Astrocyte of the hippocampus (primary cell): ENCODE data around the gene ATP6V1E1.
A peak's percentile ranks its signal among the peaks of the same experiment; 100 is the strongest.
"Not testable (repeated sequence)": the region's sequence is repeated elsewhere in the genome, so short reads cannot be mapped to it uniquely, and the experiment has no call there.

ENCODE experiments used
- DNase-seq: peaks from one replicate; pipeline ENCODE4 v3.0.0; 2011; ENCODE audit warnings: low read depth, low spot score

Gene ATP6V1E1

GRCh38 chr22:17628406-17629172 lies at the start of gene ATP6V1E1:
ATP6V1E1 (minus strand) TSS chr22:17628749; CDS start chr22:17628635, 114 bp downstream.
- peak; percentile 98 for DNase-seq

- DNase-seq, result no peak
Measured at GRCh38 chr22:17675584-17675983, 47.0 kb upstream of the ATP6V1E1 start.

GRCh38 chr22:17674152-17674551 lies 45.6 kb upstream of the ATP6V1E1 start:
- no peak for DNase-seq

GRCh38 chr22:17672417-17672991 lies 44.0 kb upstream of the ATP6V1E1 start:
- DNase-seq, result peak; percentile 66

- DNase-seq, result not testable (repeated sequence)
Measured at GRCh38 chr22:17671521-17672092, 43.1 kb upstream of the ATP6V1E1 start.

- no peak for DNase-seq
Measured at GRCh38 chr22:17665854-17666253, 37.3 kb upstream of the ATP6V1E1 start.

GRCh38 chr22:17665248-17665647 lies 36.7 kb upstream of the ATP6V1E1 start:
- no peak for DNase-seq

- DNase-seq, result no peak
Measured at GRCh38 chr22:17664414-17665055, 36.0 kb upstream of the ATP6V1E1 start.

- DNase-seq, result no peak
Measured at GRCh38 chr22:17656870-17657395, 28.4 kb upstream of the ATP6V1E1 start.

- no peak for DNase-seq
Measured at GRCh38 chr22:17655289-17655688, 26.7 kb upstream of the ATP6V1E1 start.

GRCh38 chr22:17648569-17648968 lies 20.0 kb upstream of the ATP6V1E1 start:
- DNase-seq, result no peak

GRCh38 chr22:17647991-17648390 lies 19.4 kb upstream of the ATP6V1E1 start:
- DNase-seq, result no peak

- no peak for DNase-seq
Measured at GRCh38 chr22:17647452-17647851, 18.9 kb upstream of the ATP6V1E1 start.

- DNase-seq, result not testable (repeated sequence)
Measured at GRCh38 chr22:17642357-17642756, 13.8 kb upstream of the ATP6V1E1 start.

- no peak for DNase-seq
Measured at GRCh38 chr22:17641269-17641668, 12.7 kb upstream of the ATP6V1E1 start.

- peak; percentile 62 for DNase-seq
Measured at GRCh38 chr22:17639247-17639741, 10.7 kb upstream of the ATP6V1E1 start.

GRCh38 chr22:17638432-17639246 lies 10.1 kb upstream of the ATP6V1E1 start, which contains the start of gene BCL2L13:
BCL2L13 (plus strand) TSS chr22:17638757; CDS start chr22:17655712, 16,955 bp downstream.
- peak; percentile 96 for DNase-seq

GRCh38 chr22:17638182-17638431 lies 9.6 kb upstream of the ATP6V1E1 start:
- no peak for DNase-seq

- no peak for DNase-seq
Measured at GRCh38 chr22:17637490-17638181, 9.1 kb upstream of the ATP6V1E1 start.

GRCh38 chr22:17636850-17637249 lies 8.3 kb upstream of the ATP6V1E1 start:
- DNase-seq, result not testable (repeated sequence)

- no peak for DNase-seq
Measured at GRCh38 chr22:17634696-17635095, 6.1 kb upstream of the ATP6V1E1 start.
